Immature natural killer cell (primary cell): ENCODE measurements around the gene GAPDH. TPM values are rescaled to one million over a fixed set of nuclear protein-coding genes. Genes with fewer than 3 reads are reported as not detected.
A peak's percentile ranks its signal among the peaks of the same experiment; 100 is the strongest.
"Not testable (repeated sequence)": the region's sequence is repeated elsewhere in the genome, so short reads cannot be mapped to it uniquely, and the experiment has no call there.

Experiments
- DNase-seq, 3 donors: peaks; one replicate each; pipeline ENCODE4 v3.0.0; 2022; ENCODE audit warnings: mixed read lengths in 1 of 3
- H3K27ac Mint-ChIP-seq, 6 donors: one replicate each; pipeline ENCODE4 v1.8.0; 2020; ENCODE audit warnings: mixed read lengths in 6 of 6, mild to moderate bottlenecking in 5 of 6, inconsistent platforms in 4 of 6, moderate library complexity in 3 of 6
- H3K27me3 Mint-ChIP-seq, 3 donors: one replicate each; pipeline ENCODE4 v1.8.0; 2020 to 2021; ENCODE audit warnings: low read depth in 3 of 3, mild to moderate bottlenecking in 3 of 3, mixed read lengths in 3 of 3, moderate library complexity in 3 of 3, inconsistent platforms in 1 of 3
- H3K36me3 Mint-ChIP-seq, 3 donors: one replicate each; pipeline ENCODE4 v1.8.0; 2020; ENCODE audit warnings: mixed read lengths in 3 of 3, inconsistent platforms in 2 of 3, mild to moderate bottlenecking in 2 of 3
- H3K4me1 Mint-ChIP-seq, 2 donors: one replicate each; pipeline ENCODE4 v1.8.0; 2020; ENCODE audit warnings: inconsistent platforms in 2 of 2, mild to moderate bottlenecking in 2 of 2, mixed read lengths in 2 of 2, moderate library complexity in 1 of 2
- H3K4me3 Mint-ChIP-seq, 5 donors: one replicate each; pipeline ENCODE4 v1.8.0; 2020; ENCODE audit warnings: mild to moderate bottlenecking in 5 of 5, mixed read lengths in 5 of 5, inconsistent platforms in 3 of 5, moderate library complexity in 3 of 5
- H3K9me3 Mint-ChIP-seq, 6 donors: one replicate each; pipeline ENCODE4 v1.8.0; 2020; ENCODE audit warnings: mild to moderate bottlenecking in 6 of 6, mixed read lengths in 6 of 6, inconsistent platforms in 4 of 6, moderate library complexity in 3 of 6
- polyA plus RNA-seq, 3 donors: library from polyadenylated mRNA; unstranded; fragments of 300-500 nt; fragmentation: Illumina TruSeq; gene quantifications; one replicate each; pipeline ENCODE4 v1.2.3, GENCODE V29; 2021

Gene GAPDH
- polyA plus RNA-seq, 3 donors from 2014 or later = 1,615 to 2,185 (median 1,854) TPM

DNA sequence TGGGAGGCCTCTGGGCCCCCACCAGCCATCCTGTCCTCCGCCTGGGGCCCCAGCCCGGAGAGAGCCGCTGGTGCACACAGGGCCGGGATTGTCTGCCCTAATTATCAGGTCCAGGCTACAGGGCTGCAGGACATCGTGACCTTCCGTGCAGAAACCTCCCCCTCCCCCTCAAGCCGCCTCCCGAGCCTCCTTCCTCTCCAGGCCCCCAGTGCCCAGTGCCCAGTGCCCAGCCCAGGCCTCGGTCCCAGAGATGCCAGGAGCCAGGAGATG lies 729 bp upstream of the GAPDH start:
- Mint-ChIP-seq H3K27me3 (peaks cover 22 to 34% (median 23%) of the 10 kb centered on the region in 3 donors), H3K36me3 (peaks cover 14 to 38% (median 21%) of the 10 kb centered on the region in 3 donors), H3K27ac (peak overlapping the region; percentile 86 to 99 (median 92)), H3K9me3 (no peaks in the 10 kb centered on the region), H3K4me3 (peak overlapping the region; percentile 73 to 97 (median 87)), H3K4me1 (peaks cover 48 to 55% of the 10 kb centered on the region in 2 donors)
- DNase-seq = no peak

DNA sequence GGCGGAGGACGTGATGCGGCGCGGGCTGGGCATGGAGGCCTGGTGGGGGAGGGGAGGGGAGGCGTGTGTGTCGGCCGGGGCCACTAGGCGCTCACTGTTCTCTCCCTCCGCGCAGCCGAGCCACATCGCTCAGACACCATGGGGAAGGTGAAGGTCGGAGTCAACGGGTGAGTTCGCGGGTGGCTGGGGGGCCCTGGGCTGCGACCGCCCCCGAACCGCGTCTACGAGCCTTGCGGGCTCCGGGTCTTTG lies 303 bp downstream of the GAPDH start:
- peaks cover 11 to 39% (median 21%) of the 10 kb centered on the region in 3 donors for H3K36me3 Mint-ChIP-seq

DNA sequence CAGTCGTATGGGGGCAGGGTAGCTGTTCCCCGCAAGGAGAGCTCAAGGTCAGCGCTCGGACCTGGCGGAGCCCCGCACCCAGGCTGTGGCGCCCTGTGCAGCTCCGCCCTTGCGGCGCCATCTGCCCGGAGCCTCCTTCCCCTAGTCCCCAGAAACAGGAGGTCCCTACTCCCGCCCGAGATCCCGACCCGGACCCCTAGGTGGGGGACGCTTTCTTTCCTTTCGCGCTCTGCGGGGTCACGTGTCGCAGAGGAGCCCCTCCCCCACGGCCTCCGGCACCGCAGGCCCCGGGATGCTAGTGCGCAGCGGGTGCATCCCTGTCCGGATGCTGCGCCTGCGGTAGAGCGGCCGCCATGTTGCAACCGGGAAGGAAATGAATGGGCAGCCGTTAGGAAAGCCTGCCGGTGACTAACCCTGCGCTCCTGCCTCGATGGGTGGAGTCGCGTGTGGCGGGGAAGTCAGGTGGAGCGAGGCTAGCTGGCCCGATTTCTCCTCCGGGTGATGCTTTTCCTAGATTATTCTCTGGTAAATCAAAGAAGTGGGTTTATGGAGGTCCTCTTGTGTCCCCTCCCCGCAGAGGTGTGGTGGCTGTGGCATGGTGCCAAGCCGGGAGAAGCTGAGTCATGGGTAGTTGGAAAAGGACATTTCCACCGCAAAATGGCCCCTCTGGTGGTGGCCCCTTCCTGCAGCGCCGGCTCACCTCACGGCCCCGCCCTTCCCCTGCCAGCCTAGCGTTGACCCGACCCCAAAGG lies 804 bp downstream of the GAPDH start:
- peak overlapping the region; percentile 87 to 97 (median 96) for H3K4me3 Mint-ChIP-seq
- H3K4me1 Mint-ChIP-seq = peaks cover 51 to 57% of the 10 kb centered on the region in 2 donors
- peak; percentile 68 to 72 (median 70) for DNase-seq
- peaks cover 22 to 34% (median 23%) of the 10 kb centered on the region in 3 donors for H3K27me3 Mint-ChIP-seq
- H3K36me3 Mint-ChIP-seq = peaks cover 9 to 37% (median 16%) of the 10 kb centered on the region in 3 donors
- H3K9me3 Mint-ChIP-seq = no peaks in the 10 kb centered on the region
- peak overlapping the region; percentile 88 to 99 (median 98) for H3K27ac Mint-ChIP-seq

More for the DNA sequence above, 303 bp downstream of the GAPDH start:
- peaks cover 22 to 34% (median 23%) of the 10 kb centered on the region in 3 donors for H3K27me3 Mint-ChIP-seq
- peak overlapping the region; percentile 88 to 99 (median 98) for H3K27ac Mint-ChIP-seq
- no peaks in the 10 kb centered on the region for H3K9me3 Mint-ChIP-seq
- no peak for DNase-seq
- H3K4me3 Mint-ChIP-seq = peak overlapping the region; percentile 87 to 97 (median 96)
- peaks cover 48 to 55% of the 10 kb centered on the region in 2 donors for H3K4me1 Mint-ChIP-seq

DNA sequence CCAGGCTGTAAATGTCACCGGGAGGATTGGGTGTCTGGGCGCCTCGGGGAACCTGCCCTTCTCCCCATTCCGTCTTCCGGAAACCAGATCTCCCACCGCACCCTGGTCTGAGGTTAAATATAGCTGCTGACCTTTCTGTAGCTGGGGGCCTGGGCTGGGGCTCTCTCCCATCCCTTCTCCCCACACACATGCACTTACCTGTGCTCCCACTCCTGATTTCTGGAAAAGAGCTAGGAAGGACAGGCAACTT lies 1.3 kb downstream of the GAPDH start:
- Mint-ChIP-seq H3K4me1 (peaks cover 56 to 62% of the 10 kb centered on the region in 2 donors), H3K27me3 (peaks cover 22 to 34% (median 23%) of the 10 kb centered on the region in 3 donors), H3K36me3 (peaks cover 6 to 33% (median 11%) of the 10 kb centered on the region in 3 donors), H3K27ac (peak overlapping the region; percentile 88 to 99 (median 98)), H3K4me3 (peak overlapping the region; percentile 87 to 97 (median 96)), H3K9me3 (no peaks in the 10 kb centered on the region)
- DNase-seq = no peak

DNA sequence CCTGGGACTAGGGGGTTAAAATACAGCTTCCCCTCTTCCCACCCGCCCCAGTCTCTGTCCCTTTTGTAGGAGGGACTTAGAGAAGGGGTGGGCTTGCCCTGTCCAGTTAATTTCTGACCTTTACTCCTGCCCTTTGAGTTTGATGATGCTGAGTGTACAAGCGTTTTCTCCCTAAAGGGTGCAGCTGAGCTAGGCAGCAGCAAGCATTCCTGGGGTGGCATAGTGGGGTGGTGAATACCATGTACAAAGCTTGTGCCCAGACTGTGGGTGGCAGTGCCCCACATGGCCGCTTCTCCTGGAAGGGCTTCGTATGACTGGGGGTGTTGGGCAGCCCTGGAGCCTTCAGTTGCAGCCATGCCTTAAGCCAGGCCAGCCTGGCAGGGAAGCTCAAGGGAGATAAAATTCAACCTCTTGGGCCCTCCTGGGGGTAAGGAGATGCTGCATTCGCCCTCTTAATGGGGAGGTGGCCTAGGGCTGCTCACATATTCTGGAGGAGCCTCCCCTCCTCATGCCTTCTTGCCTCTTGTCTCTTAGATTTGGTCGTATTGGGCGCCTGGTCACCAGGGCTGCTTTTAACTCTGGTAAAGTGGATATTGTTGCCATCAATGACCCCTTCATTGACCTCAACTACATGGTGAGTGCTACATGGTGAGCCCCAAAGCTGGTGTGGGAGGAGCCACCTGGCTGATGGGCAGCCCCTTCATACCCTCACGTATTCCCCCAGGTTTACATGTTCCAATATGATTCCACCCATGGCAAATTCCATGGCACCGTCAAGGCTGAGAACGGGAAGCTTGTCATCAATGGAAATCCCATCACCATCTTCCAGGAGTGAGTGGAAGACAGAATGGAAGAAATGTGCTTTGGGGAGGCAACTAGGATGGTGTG lies 1.9 kb downstream of the GAPDH start:
- peaks cover 6 to 27% (median 10%) of the 10 kb centered on the region in 3 donors for H3K36me3 Mint-ChIP-seq
- H3K27me3 Mint-ChIP-seq = peaks cover 22 to 34% (median 23%) of the 10 kb centered on the region in 3 donors
- peak overlapping the region; percentile 87 to 97 (median 96) for H3K4me3 Mint-ChIP-seq
- peak overlapping the region; percentile 88 to 99 (median 98) for H3K27ac Mint-ChIP-seq
- H3K9me3 Mint-ChIP-seq = no peaks in the 10 kb centered on the region
- peaks cover 59 to 62% of the 10 kb centered on the region in 2 donors for H3K4me1 Mint-ChIP-seq
- no peak for DNase-seq

DNA sequence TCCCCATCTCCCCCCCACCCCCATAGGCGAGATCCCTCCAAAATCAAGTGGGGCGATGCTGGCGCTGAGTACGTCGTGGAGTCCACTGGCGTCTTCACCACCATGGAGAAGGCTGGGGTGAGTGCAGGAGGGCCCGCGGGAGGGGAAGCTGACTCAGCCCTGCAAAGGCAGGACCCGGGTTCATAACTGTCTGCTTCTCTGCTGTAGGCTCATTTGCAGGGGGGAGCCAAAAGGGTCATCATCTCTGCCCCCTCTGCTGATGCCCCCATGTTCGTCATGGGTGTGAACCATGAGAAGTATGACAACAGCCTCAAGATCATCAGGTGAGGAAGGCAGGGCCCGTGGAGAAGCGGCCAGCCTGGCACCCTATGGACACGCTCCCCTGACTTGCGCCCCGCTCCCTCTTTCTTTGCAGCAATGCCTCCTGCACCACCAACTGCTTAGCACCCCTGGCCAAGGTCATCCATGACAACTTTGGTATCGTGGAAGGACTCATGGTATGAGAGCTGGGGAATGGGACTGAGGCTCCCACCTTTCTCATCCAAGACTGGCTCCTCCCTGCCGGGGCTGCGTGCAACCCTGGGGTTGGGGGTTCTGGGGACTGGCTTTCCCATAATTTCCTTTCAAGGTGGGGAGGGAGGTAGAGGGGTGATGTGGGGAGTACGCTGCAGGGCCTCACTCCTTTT lies 2.7 kb downstream of the GAPDH start:
- no peaks in the 10 kb centered on the region for H3K9me3 Mint-ChIP-seq
- H3K4me1 Mint-ChIP-seq = peaks cover 56 to 59% of the 10 kb centered on the region in 2 donors
- peaks cover 6 to 31% (median 10%) of the 10 kb centered on the region in 3 donors for H3K36me3 Mint-ChIP-seq
- H3K4me3 Mint-ChIP-seq = peak overlapping the region in 3 of 5 donors; percentile 49 to 94 (median 53)
- H3K27ac Mint-ChIP-seq = peak overlapping the region; percentile 84 to 99 (median 97)
- H3K27me3 Mint-ChIP-seq = peaks cover 22 to 34% (median 23%) of the 10 kb centered on the region in 3 donors
- DNase-seq = peak in 1 of 3 donors; percentile 22

DNA sequence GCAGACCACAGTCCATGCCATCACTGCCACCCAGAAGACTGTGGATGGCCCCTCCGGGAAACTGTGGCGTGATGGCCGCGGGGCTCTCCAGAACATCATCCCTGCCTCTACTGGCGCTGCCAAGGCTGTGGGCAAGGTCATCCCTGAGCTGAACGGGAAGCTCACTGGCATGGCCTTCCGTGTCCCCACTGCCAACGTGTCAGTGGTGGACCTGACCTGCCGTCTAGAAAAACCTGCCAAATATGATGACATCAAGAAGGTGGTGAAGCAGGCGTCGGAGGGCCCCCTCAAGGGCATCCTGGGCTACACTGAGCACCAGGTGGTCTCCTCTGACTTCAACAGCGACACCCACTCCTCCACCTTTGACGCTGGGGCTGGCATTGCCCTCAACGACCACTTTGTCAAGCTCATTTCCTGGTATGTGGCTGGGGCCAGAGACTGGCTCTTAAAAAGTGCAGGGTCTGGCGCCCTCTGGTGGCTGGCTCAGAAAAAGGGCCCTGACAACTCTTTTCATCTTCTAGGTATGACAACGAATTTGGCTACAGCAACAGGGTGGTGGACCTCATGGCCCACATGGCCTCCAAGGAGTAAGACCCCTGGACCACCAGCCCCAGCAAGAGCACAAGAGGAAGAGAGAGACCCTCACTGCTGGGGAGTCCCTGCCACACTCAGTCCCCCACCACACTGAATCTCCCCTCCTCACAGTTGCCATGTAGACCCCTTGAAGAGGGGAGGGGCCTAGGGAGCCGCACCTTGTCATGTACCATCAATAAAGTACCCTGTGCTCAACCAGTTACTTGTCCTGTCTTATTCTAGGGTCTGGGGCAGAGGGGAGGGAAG lies 3.5 kb downstream of the GAPDH start:
- Mint-ChIP-seq H3K27ac (peak overlapping the region; percentile 86 to 99 (median 95)), H3K4me1 (peaks cover 48 to 52% of the 10 kb centered on the region in 2 donors), H3K36me3 (peaks cover 6 to 33% (median 10%) of the 10 kb centered on the region in 3 donors), H3K4me3 (peak overlapping the region; percentile 40 to 75 (median 72)), H3K27me3 (peaks cover 17 to 27% (median 19%) of the 10 kb centered on the region in 3 donors)
- not testable (repeated sequence) for H3K9me3 Mint-ChIP-seq
- peak; percentile 75 to 84 (median 79) for DNase-seq

DNA sequence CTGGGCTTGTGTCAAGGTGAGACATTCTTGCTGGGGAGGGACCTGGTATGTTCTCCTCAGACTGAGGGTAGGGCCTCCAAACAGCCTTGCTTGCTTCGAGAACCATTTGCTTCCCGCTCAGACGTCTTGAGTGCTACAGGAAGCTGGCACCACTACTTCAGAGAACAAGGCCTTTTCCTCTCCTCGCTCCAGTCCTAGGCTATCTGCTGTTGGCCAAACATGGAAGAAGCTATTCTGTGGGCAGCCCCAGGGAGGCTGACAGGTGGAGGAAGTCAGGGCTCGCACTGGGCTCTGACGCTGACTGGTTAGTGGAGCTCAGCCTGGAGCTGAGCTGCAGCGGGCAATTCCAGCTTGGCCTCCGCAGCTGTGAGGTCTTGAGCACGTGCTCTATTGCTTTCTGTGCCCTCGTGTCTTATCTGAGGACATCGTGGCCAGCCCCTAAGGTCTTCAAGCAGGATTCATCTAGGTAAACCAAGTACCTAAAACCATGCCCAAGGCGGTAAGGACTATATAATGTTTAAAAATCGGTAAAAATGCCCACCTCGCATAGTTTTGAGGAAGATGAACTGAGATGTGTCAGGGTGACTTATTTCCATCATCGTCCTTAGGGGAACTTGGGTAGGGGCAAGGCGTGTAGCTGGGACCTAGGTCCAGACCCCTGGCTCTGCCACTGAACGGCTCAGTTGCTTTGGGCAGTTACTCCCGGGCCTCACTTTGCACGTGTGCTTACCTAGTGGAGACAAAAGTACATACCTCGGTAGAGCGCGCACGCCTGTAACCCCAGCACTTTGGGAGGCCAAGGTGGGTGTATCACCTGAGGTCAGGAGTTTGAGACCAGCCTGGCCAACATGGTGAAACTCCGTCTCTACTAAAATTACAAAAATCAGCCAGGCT lies 4.3 kb downstream of the GAPDH start:
- Mint-ChIP-seq H3K27ac (peak overlapping the region in 5 of 6 donors; percentile 40 to 96 (median 69)), H3K9me3 (no peaks in the 10 kb centered on the region), H3K27me3 (peaks cover 17 to 27% (median 19%) of the 10 kb centered on the region in 3 donors), H3K4me3 (no peak overlapping the region), H3K36me3 (peaks cover 6 to 33% (median 10%) of the 10 kb centered on the region in 3 donors), H3K4me1 (peaks cover 41 to 45% of the 10 kb centered on the region in 2 donors)
- no peak for DNase-seq

DNA sequence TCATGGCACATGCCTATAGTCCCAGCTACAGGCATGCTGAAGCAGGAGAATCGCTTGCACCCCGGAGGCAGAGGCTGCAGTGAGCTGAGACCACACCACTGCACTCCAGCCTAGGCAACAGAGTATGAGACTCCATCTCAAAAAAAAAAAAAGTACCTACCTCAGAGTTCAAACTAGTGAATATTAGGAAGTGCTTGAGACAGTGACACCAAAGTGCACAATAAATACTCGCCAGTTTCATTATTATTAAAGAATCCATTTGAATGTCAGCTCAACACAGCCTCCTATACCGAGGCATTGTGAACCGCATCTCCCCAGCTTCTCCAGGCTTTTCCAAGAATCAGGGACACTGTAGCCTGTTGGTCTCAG lies 5.0 kb downstream of the GAPDH start:
- Mint-ChIP-seq H3K9me3 (no peaks in the 10 kb centered on the region), H3K27me3 (peaks cover 14 to 22% (median 15%) of the 10 kb centered on the region in 3 donors), H3K4me3 (no peak overlapping the region), H3K4me1 (peaks cover 37 to 40% of the 10 kb centered on the region in 2 donors), H3K27ac (peak overlapping the region in 1 of 6 donors; percentile 57), H3K36me3 (peaks cover 6 to 33% (median 10%) of the 10 kb centered on the region in 3 donors)
- DNase-seq = no peak

DNA sequence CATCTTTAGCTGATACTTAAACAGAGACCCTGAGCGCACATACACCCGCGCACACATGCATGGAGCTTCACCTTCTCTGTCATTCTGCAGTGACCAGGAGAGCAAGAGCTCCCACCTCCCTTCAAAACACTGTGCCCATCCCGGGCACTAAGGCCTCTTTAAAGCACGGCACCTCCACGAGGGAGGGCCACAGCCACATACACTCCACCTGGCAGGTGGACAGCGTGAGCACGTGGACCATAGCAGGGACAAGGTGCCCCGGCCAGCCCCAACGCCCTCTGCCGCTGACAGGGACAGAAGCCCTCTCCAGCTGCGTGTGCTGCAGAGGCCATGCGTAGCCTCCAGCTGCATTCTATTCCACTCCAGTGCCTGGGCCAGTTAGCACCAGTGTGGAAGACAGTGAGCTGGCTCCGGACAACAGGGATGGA lies 5.4 kb downstream of the GAPDH start:
- no peak for DNase-seq
- Mint-ChIP-seq H3K27me3 (peaks cover 11 to 18% (median 11%) of the 10 kb centered on the region in 3 donors), H3K27ac (peak overlapping the region in 3 of 6 donors; percentile 18 to 69 (median 50)), H3K4me1 (peaks cover 37 to 39% of the 10 kb centered on the region in 2 donors), H3K9me3 (no peaks in the 10 kb centered on the region), H3K36me3 (peaks cover 6 to 36% (median 10%) of the 10 kb centered on the region in 3 donors), H3K4me3 (no peak overlapping the region)

DNA sequence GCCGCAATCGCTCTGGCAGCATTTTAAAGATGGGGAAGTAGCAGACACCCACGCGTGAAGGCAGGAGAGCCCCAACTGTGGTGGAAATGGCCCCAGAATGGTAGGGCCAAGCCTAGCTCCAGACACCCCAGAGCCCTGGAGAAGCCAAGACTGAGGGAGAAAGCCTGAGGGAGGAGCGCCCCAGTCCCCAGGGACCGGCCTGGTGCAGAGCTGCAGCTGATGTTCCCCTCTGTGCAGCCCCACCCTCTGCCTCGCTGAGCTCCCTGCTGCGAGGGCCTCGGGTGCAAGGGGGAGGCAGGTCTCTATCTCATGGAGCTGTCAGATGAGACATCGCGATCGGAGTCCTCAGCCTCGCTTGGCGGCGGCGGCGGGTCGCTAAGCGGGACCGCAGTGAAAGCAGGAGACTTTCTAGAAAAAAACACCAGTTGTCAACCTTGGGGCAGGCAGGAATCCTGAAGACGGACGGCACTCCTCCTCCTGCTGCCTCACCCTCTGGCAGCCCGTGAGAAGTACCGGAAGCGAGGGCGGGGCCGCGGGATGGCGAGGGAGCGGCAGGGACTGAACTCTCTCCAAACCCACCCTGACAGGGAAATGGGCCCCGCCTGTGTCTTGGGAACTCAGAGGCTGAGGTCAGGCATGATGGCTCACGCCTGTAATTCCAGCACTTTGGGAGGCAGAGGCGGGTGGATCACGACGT lies 6.0 kb downstream of the GAPDH start:
- Mint-ChIP-seq H3K9me3 (no peaks in the 10 kb centered on the region), H3K4me3 (peak overlapping the region in 3 of 5 donors; percentile 44 to 66 (median 49)), H3K4me1 (peaks cover 34 to 36% of the 10 kb centered on the region in 2 donors), H3K27me3 (peaks cover 5 to 12% (median 6%) of the 10 kb centered on the region in 3 donors), H3K27ac (peak overlapping the region in 4 of 6 donors; percentile 45 to 69 (median 56)), H3K36me3 (peaks cover 6 to 36% (median 10%) of the 10 kb centered on the region in 3 donors)
- no peak for DNase-seq
